Cardiac septum (tissue), 1 donor: Measurements from ENCODE around the gene MYO6. TPM values are rescaled to one million over a fixed set of nuclear protein-coding genes. Genes with fewer than 3 reads are reported as not detected.
"Not testable (repeated sequence)": the region's sequence is repeated elsewhere in the genome, so short reads cannot be mapped to it uniquely, and the experiment has no call there.

Experiments
- DNase-seq: peaks from one replicate; pipeline ENCODE4 v3.0.0-alpha.2; 2020; ENCODE audit warnings: low spot score
- intact Hi-C: fragments of 100-400 bp; cut with DNase I; formaldehyde crosslinking; loops from one replicate; pipeline ENCODE4 v1.14.0; 2022
- total RNA-seq: library from RNA; stranded (reverse); fragmentation: NEBNext Ultra II Directional; extraction: Animal tissue kit (Norgen Biotek cat#: 25700); gene quantifications from one replicate; pipeline ENCODE4 v1.2.1, GENCODE V29; 2021
- donor health status: DM: no; HTN: no; CAD: no.

The MYO6 gene
- total RNA-seq, 1 donor from 2014 or later = 7.0 TPM

DNA sequence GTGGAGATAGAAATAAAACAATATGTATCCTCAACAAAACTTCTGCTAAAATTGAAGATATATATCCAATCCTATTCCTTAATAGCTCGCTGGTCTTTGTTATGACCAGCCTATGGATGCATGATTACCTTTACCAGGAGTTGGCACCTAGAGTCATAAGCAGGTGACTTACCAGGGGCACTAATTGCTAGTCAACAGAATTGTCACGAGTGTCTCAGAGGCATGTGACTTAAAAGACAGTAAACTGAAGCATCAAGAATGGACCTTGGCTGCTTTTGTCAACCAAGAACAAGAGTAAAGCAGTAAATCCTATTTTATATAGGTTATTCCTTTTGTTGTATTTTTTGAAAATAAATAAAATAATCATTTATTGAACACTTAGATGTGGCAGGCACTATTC, 115.4 kb downstream of the MYO6 start:
- no peak for DNase-seq
- intact Hi-C loops = no loop called here

DNA sequence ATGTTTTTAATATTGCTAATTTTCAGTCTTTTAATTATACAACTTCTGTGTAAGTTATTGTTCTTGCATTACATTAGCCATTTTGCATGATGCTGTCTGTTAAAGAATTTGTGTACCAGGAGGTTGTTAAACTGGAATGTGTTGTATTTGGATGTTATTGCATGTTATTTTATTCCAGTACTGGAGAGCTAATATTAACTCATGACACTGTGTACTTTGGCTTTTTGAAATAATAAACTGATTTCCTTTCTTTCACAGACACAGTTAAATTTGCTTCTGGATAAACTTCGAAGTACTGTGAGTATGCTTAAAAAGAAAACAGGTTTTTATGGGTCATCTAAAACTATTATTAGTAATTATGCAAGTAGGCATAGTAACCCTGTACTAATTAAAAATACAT, 121.3 kb downstream of the MYO6 start:
- intact Hi-C loops = no loop called here
- DNase-seq = no peak

DNA sequence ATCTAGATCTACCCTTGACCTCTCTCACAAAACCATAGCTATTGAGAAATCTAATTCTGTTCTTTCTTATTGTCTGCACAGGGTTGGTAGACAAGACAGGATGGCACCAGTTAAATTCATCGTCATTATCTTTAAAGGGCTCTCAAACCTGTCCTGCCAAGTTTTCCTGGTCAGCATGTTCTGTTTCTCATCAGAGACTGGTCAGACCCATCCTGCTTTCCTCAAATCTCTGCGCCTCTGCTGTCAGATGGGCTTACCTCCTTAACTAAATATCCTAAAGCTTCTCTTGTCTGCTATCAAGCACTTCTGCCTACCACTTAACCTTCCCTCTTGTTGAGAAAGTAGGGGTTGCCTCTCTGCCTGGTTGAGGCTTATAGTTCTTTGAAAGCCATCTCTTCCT, 125.2 kb downstream of the MYO6 start:
- intact Hi-C loops = no loop called here
- DNase-seq = no peak

DNA sequence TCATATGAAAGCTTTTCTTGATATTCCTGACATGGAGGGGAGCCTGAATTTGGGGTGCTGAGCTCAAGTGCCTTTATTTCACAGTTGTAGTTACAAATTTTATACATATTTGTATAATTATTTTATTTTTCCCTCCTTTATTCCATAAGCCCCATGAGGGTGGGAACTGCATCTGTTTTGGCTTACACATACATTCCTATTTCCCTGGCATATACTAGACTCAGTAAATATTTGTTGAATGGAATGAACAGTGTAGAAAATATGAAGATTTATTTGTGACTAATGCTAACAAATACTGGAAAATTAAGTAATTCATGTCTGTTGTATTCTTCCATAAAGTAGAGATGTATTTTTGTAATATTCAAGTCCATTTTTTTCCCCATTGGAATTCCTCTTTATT, 127.1 kb downstream of the MYO6 start:
- no peak for DNase-seq
- intact Hi-C loops = no loop called here

DNA sequence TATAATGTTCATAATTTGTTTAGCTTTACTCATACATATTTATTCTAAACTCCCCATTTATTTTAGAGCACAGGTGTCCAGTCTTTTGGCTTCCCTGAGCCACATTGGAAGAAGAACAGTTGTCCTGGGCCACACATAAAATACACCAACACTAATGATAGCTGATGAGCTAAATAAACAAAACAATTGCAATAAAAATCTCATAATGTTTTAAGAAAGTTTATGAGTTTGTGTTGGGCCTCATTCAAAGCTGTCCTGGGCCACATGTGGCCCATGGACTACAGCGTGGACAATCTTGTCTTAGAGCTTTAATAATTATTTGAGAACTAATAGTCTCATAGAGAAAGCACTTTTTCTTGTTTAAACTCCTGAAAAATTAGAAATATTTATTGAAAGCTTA, 131.3 kb downstream of the MYO6 start:
- no peak for DNase-seq
- intact Hi-C loops = no loop called here

DNA sequence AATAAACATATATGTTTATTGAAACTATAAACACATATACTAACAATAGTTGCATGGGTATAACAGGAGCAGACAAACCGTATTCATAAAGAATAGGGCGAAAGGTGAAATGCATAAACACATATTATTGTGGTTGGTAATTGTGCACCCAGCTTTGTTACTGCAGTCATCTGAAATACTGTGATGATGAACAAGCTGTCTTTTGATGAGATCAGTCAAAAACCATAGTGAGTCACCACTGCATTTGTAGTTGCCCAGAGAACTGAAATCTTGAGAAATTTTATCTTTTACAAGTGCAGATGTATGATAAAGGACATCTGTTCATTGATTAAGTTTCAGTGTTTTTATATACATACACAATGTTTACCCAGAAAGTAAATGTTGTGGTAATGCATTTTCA, 133.7 kb downstream of the MYO6 start:
- no peak for DNase-seq
- intact Hi-C loops = no loop called here

DNA sequence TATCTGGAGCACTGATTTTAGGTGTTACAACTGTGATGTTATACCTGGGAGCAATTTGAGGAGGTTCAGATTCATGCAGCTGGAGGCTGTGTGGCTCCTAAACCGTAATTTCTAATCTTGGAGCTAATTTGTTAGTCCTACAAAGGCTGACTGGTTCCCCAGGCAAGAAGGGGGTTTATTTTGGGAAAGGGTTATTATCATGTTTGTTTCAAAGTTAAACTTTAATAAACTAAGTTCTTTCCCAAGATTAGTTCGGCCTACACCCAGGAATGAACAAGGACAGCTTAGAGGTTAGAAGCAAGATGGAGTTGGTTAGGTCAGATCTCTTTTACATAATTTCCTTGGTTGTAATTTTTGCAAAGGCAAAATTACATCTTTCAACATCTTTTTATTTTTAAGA, 135.8 kb downstream of the MYO6 start:
- DNase-seq = no peak
- intact Hi-C loops = no loop called here

DNA sequence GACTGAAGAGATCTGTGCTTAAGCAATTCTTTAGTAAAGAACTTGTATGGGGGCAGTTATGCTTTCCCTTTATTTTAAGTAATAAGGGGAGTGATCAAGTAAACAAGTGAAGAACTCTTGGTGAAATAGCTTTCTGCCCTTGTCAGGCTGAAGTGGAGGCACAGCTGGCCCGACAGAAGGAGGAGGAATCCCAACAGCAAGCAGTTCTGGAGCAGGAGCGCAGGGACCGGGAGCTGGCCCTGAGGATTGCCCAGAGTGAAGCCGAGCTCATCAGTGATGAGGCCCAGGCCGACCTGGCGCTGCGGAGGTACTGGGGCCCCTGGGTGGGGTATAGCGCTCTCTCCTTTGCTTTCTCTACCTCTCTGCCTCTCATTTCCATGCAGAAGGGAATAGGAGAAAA, 143.3 kb downstream of the MYO6 start:
- no peak for DNase-seq
- intact Hi-C loops = no loop called here

DNA sequence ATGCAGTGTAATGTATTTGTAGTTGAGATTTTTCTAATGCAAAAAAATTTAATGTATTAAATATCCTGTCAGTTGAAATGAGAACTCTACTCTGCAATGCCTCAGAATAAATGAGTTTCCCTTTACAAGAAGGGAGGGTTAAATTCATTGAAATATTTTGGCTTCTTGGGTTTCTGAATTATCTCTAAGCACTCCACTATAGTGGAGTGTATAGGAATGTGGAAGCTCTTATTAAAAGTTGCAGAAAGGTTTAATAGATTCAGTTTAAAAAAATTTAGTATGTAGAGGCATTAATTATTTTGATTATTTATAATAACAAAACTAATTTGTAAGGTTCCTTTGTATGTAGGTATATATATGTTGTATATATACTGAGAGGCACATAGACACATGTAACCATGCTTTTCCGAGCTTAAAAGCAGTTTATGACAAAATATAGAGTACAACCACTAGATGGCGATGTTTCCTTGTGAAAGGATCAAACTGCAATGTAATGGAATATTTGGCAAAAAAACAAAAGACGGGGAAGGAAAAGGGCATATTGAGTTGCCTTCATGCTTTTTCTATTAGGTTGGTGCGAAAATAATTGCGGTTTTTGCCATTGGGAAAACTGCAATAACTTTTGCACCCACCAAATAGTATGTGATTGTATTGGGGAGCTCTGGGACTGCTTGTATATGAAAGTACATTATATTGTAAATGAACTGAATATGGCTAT, 144.2 kb downstream of the MYO6 start:
- DNase-seq = no peak
- intact Hi-C loops = no loop called here

DNA sequence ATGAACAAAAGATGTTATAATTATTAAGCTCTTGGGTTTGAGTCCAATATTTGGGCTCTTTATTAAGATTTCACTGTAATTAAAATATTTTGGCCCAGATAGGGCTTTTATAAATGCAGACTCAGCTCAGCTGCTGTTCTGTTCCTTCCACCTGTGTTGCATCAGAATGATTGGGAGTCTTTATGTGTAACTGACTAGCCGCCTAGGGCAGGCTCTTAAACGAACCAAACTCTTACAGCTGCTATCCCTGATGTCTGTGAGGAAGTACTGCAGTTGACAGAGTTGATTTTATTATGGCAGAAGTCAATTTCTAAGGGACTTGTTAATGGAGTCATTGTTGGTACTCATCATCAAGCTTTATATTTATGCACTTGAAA, 144.7 kb downstream of the MYO6 start:
- intact Hi-C loops = no loop called here
- DNase-seq = no peak

DNA sequence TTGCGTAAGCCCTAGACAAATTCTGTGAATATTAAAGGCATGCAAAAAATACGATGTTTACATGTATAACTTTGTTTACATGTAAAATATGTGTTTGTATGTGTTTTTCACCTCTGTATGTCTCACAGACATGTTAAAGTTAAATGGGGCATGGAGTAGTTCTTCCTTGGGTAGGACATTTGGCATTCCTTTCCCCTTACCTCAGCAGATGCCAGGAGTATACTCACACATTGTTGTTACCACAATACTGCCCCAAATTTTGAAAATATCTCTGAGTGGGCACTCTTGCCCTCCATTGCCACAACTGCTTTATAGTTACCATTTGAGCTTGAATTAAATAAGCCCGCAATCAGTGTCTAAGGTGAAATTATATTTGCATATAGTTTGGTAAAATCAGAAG, 147.5 kb downstream of the MYO6 start:
- intact Hi-C loops = no loop called here
- no peak for DNase-seq

DNA sequence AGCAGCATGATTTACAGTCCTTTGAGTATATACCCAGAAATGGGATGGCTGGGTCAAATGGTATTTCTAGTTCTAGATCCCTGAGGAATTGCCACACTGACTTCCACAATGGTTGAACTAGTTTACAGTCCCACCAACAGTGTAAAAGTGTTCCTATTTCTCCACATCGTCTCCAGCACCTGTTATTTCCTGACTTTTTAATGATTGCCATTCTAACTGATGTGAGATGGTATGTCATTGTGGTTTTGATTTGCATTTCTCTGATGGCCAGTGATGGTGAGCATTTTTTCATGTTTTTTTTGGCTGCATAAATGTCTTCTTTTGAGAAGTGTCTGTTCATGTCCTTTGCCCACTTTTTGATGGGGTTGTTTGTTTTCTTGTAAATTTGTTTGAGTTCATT, 151.2 kb downstream of the MYO6 start:
- intact Hi-C loops, DNase-seq: not testable (repeated sequence)

DNA sequence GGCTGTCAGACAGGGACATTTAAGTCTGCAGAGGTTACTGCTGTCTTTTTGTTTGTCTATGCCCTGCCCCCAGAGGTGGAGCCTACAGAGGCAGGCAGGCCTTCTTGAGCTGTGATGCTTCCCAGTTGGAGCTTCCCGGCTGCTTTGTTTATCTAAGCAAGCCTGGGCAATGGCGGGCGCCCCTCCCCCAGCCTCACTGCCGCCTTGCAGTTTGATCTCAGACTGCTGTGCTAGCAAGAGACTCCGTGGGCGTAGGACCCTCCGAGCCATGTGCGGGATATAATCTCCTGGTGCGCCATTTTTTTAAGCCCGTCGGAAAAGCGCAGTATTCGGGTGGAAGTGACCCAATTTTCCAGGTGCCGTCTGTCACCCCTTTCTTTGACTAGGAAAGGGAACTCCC, 156.1 kb downstream of the MYO6 start:
- DNase-seq, intact Hi-C loops: not testable (repeated sequence)

DNA sequence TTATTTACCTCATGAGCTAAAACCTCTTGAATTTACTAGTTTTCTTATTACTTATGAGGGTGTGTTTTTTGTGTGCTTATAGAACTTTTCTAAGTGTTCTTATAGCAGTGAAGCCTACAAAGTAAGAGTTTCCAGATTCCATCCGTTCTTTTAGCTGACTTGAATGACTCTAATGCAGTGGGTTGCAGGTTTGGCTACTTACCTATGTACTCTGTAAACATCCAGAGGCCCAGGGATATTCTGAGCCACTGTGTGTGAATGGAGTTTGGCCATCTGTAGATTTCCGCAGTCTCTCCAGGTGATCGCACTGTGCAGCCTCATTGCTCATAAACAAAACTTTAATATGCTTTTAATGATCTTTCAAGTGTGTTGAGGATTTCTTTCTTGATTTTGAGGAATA, 157.8 kb downstream of the MYO6 start:
- intact Hi-C loops = no loop called here

DNA sequence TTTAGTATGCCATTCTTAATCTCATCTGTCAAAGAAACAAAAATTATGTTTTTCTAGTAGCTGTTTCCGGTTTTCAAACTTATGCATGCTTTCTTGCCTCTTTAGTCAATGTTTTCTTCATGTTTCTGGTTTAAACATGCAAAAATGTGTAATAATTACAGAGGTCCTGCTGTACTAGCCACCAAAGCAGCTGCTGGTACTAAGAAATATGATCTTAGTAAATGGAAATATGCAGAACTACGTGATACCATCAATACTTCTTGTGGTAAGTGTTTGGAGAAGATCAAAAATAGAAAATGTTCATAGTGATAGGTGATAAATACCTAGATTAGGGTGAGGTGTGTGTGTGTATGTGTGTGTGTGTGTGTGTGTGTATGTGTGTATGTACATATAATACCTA, 158.4 kb downstream of the MYO6 start:
- intact Hi-C loops = no loop called here
- no peak for DNase-seq

More for the DNA sequence above, 157.8 kb downstream of the MYO6 start:
- no peak for DNase-seq

DNA sequence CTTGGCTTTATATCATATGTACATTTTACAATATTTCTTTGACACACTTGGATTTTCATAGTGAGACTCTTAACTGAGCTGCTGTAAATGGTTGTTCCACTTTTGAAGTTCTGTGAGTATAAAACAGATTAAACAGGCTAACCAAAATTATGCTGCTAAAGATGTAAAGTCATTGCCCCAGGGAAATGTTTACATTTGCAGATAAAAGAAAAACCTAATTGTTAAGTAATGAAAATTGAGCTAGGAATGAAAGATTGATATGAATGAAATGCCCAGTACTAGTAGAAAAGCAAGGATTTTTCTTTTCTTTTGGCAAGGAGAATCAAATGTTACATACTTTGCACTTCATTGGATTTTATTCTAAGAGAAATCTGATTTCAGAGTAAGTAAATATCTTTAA, 164.0 kb downstream of the MYO6 start:
- no peak for DNase-seq
- intact Hi-C loops = no loop called here

DNA sequence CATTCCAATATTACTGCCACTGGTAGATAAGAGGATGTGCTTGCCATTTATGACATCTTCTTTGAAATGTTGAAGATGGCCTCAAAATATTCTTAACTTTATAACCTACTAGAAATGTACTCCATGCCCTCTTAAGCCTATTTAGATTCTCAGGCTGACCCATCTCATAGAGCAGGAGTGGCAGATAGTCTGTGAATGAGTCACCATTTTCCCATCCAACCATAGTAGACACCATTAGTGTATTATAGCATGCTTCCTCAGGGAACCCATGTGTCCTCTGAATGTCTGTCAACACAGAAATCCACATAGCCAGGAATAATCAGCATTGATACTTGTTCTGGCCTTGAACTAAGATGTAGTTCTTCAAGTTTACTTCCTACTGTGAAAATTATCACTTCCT, 173.2 kb downstream of the MYO6 start:
- DNase-seq = no peak
- intact Hi-C loops = no loop called here

DNA sequence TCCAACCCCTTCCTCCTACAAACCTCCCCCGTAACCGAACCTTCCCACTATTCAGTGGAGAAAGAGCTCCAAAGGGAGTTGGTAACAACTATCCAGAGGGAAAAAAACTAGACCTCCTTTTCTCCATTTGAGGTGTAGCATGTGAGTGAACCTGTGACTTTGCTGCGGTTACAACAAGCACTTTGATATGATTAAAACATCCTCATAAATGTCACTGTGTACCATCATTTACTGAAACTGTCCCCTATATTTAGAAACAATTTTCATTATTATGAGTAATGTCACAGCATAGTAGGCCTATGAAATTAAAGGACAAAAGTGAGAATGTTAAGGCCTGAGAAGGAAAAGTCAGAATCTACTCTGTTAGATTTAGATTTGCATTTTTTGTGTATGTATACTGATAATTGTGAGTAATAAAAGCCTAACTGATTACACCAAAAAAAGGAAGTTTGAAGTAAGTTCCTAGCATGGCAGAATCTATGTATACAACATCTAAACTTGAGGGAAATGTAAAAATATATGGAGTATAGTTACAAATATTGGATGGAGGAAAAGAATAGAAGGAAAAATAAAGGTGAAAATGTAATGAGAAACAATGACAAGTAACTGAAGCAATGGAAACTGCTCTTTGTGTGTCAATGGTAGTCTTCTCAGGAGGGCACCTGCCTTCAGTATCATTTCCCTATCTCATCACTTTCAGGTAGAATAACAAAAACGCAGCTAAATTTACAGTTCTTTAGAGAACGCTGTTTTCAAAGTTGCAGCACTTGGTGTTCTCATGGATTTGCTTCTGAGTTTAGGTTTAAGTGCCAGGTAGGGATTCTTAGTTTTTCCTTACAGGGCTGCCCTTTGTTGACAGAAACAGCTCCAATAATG, 177.5 kb downstream of the MYO6 start:
- intact Hi-C loops = no loop called here
- DNase-seq = no peak

DNA sequence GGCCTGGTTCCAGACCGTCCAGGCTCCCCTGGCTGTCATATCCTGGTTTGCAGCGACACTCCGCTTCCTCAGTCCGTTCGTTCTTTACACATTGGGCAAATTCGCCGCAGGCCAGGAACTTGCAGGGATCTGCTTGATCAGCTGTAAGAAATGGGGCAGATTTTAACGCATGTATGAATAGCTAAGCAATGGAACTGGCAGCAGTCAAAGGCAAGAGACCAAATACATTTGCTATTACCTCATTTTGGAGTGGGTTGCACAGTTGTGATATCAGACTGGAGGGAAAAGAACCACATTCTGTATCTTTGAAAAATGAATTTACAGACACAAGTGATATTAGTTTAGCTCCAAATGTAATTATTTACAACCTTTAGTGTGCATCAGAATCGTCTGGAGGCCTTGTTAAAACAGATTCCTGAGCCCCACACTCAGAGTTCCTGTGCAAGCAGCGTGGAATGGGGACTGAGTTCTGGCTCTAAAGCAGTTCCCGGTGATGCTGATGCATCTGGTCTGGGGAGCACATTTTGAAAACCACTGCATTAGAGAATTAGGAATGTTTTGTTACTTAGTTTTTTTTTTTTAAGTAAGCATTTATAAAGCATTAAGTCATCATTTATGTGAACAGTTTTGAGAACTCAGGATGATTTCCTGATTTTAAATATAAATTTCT, 182.1 kb downstream of the MYO6 start:
- DNase-seq = no peak
- intact Hi-C loops = loop anchor here (5.0 to 10.0 kb wide), 3 partner anchors 424 to 1526 kb away; no protein-coding TSS in a partner anchor

DNA sequence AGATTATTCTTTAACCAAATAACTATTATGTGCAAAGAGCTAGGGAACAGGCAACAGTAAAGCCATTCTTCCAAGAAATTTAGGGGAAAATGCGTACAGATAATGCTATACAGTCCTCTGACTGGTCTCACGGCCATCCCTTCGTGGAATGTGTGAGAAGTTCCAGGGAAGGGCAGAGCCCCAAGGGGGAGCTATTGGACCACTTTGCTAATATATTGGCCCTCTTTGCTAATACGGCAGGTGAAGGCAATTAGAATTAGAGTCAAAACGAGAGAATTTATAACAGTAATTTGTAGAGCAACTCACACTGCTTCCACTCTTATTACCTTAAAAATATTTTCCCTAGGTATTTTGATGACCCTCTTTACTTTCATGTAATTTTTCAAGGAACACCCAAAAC, 183.0 kb downstream of the MYO6 start:
- intact Hi-C loops = loop anchor here (5.0 to 10.0 kb wide), 3 partner anchors 423 to 1525 kb away; no protein-coding TSS in a partner anchor
- DNase-seq = no peak
